GM19324 (cell line): ENCODE results near the gene BSG.

Source experiments
- ATAC-seq: cut with Tn5 transposase; IDR thresholded peaks from one replicate; pipeline ENCODE4 v1.9.1; 2021; ENCODE audit warnings: mild to moderate bottlenecking, moderate library complexity; ENCODE audit not compliant: unreplicated experiment, low FRiP score

Gene BSG

GRCh38 chr19:539429-540030 is 32.9 kb upstream of the BSG start:
- ATAC-seq = no peak

- ATAC-seq = no peak
Observed at GRCh38 chr19:540867-541637, 31.3 kb upstream of the BSG start.

GRCh38 chr19:541699-542098 is 30.7 kb upstream of the BSG start:
- ATAC-seq = no peak

- no peak for ATAC-seq
Observed at GRCh38 chr19:542173-542866, 30.1 kb upstream of the BSG start.

GRCh38 chr19:543910-544608 is 28.3 kb upstream of the BSG start, which contains the start of gene GZMM:
GZMM (plus strand) TSS chr19:544053; CDS start chr19:544072, 19 bp downstream.
- ATAC-seq = no peak

GRCh38 chr19:547117-547516 is 25.3 kb upstream of the BSG start:
- ATAC-seq = no peak

GRCh38 chr19:547836-548720 is 24.3 kb upstream of the BSG start:
- no peak for ATAC-seq

- no peak for ATAC-seq
Observed at GRCh38 chr19:548886-549830, 23.2 kb upstream of the BSG start.

- ATAC-seq = no peak
Observed at GRCh38 chr19:554817-555216, 17.6 kb upstream of the BSG start.

GRCh38 chr19:555474-555808 is 17.0 kb upstream of the BSG start:
- ATAC-seq = no peak

- no peak for ATAC-seq
Observed at GRCh38 chr19:556611-557382, 15.6 kb upstream of the BSG start.

GRCh38 chr19:558770-559439 is 13.5 kb upstream of the BSG start:
- ATAC-seq = no peak

GRCh38 chr19:560121-560520 is 12.3 kb upstream of the BSG start:
- no peak for ATAC-seq

GRCh38 chr19:566403-566802 is 6.0 kb upstream of the BSG start:
- no peak for ATAC-seq

GRCh38 chr19:566844-567243 is 5.6 kb upstream of the BSG start:
- no peak for ATAC-seq

GRCh38 chr19:567296-567900 is 5.0 kb upstream of the BSG start:
- ATAC-seq = no peak

GRCh38 chr19:570251-570686 is 2.1 kb upstream of the BSG start:
- no peak for ATAC-seq
